HepG2 (cell line): ENCODE results near the gene PRIM2. TPM values are rescaled to one million over a fixed set of nuclear protein-coding genes. Genes with fewer than 3 reads are reported as not detected.
"Not testable (repeated sequence)": the region's sequence is repeated elsewhere in the genome, so short reads cannot be mapped to it uniquely, and the experiment has no call there.

ENCODE experiments used
- ATAC-seq: fragments of 200-7000 bp; cut with Tn5 transposase; 3 replicates; pipeline ENCODE4 v1.9.1; 2020; ENCODE audit warnings: mild to moderate bottlenecking, moderate library complexity
- BruUV-seq: library from RNA; stranded (reverse); fragments of 400-500 nt; replicated peaks from 2 replicates; lab custom pipeline; 2021; lab: Mats Ljungman, UMichigan
- CTCF ChIA-PET: fragments of 300-600 bp; formaldehyde crosslinking; extraction: SDS; loops from one replicate; lab custom pipeline; 2021; ENCODE audit warnings: low total read pairs, inconsistent platforms, low intra/inter-chr PET ratio; lab: Yijun Ruan, JAX
- POLR2A ChIA-PET: fragments of 350-600 bp; sonication (Branson Sonifier 250); formaldehyde crosslinking; loops from one replicate; lab custom pipeline; 2020; ENCODE audit warnings: antibody characterized with exemption, inconsistent platforms; lab: Yijun Ruan, JAX
- DNase-seq: peaks from one replicate; pipeline ENCODE4 v3.0.0-alpha.2; 2015; ENCODE audit warnings: low spot score
- FAIRE-seq: peaks from 3 replicates; lab custom pipeline; 2011; peaks lifted over from hg19 to GRCh38; lab: Jason Lieb, UNC
- H2AFZ ChIP-seq: one replicate; pipeline ENCODE4 v1.6.1; 2011; ENCODE audit warnings: low read length, inconsistent platforms
- H3K27ac ChIP-seq: fragments of 300-600 bp; 3 replicates; pipeline ENCODE4 v1.8.0; 2011; ENCODE audit warnings: mixed run types, mild to moderate bottlenecking, mixed read lengths, low read length, inconsistent platforms; ENCODE audit not compliant: insufficient read depth; ENCODE audit errors: extremely low read length
- H3K27me3 ChIP-seq, 2 experiments: fragments of 200-600 bp in 1 of 2; 2 replicates in 1 of 2; 3 replicates in 1 of 2; pipeline versions ENCODE4 v1.6.0 to v1.8.0; 2011; ENCODE audit warnings: low read length in 2 of 2, mild to moderate bottlenecking in 2 of 2, moderate library complexity in 2 of 2, inconsistent platforms in 1 of 2; ENCODE audit not compliant: insufficient read depth in 2 of 2, control insufficient read depth in 1 of 2
- H3K36me3 ChIP-seq, 2 experiments: fragments of 200-600 bp in 1 of 2; replicated peaks in 1 of 2; 2 replicates in 1 of 2; 3 replicates in 1 of 2; pipeline versions ENCODE4 v1.5.1 to v1.8.0; 2011; ENCODE audit warnings: low read length in 2 of 2, inconsistent platforms in 1 of 2; ENCODE audit not compliant: insufficient read depth in 2 of 2, control insufficient read depth in 1 of 2
- H3K4me1 ChIP-seq: 2 replicates; pipeline ENCODE4 v1.5.1; 2012; ENCODE audit warnings: low read length, inconsistent platforms; ENCODE audit not compliant: insufficient read depth
- H3K4me2 ChIP-seq: 2 replicates; pipeline ENCODE4 v1.6.0; 2011; ENCODE audit warnings: low read depth, low read length, inconsistent platforms
- H3K4me3 ChIP-seq, 3 experiments: fragments of 200-600 bp in 1 of 3; sonication (generic), shearing (Covaris generic) in 1 of 3; replicated peaks in 1 of 3; 2 replicates each; pipeline ENCODE4 v1.5.1; 2011 to 2016; ENCODE audit warnings: low read length in 3 of 3, inconsistent platforms in 2 of 3, low read depth in 2 of 3, mild to moderate bottlenecking in 2 of 3, control low read depth in 1 of 3, mixed read lengths in 1 of 3; ENCODE audit not compliant: insufficient read depth in 1 of 3
- H3K79me2 ChIP-seq: one replicate; pipeline ENCODE4 v1.6.1; 2011; ENCODE audit warnings: low read length, inconsistent platforms; ENCODE audit not compliant: insufficient read depth
- H3K9ac ChIP-seq: 2 replicates; pipeline ENCODE4 v1.6.0; 2011; ENCODE audit warnings: mild to moderate bottlenecking, low read depth, low read length, inconsistent platforms; ENCODE audit not compliant: insufficient read depth
- H3K9me3 ChIP-seq: 2 replicates; pipeline ENCODE4 v1.5.1; 2012; ENCODE audit warnings: mild to moderate bottlenecking, low read length
- H4K20me1 ChIP-seq: 2 replicates; pipeline ENCODE4 v1.6.0; 2011; ENCODE audit warnings: inconsistent platforms, mild to moderate bottlenecking, low read length, moderate library complexity; ENCODE audit not compliant: insufficient read depth
- WGBS: methylation state at CpG from one replicate; pipeline ENCODE4 v1.1.6; 2017; ENCODE audit warnings: low lambda C conversion rate; 5-methylcytosine and 5-hydroxymethylcytosine counted together
- in situ Hi-C: cut with HindIII; loops from 2 replicates; pipeline ENCODE4 v1.10.0; 2017; ENCODE audit warnings: low pct_unique_long_range_greater_than_20kb; ENCODE audit not compliant: extremely low pct_ligation_motif_present
- intact Hi-C: fragments of 100-400 bp; cut with micrococcal nuclease; formaldehyde crosslinking; loops from one replicate; pipeline ENCODE4 v1.10.0; 2022; ENCODE audit not compliant: unreplicated experiment
- polyA plus RNA-seq, 8 experiments: library from polyadenylated mRNA; depleted of rRNA in 3 of 8; stranded (reverse) in 7 of 8; unstranded in 1 of 8; fragments of >200 nt; fragmentation: Illumina TruSeq in 4 of 8; extraction: Trizol in 4 of 8; gene quantifications; 2 replicates each; pipeline versions ENCODE4 v1.2.1 to v1.2.3, GENCODE V29; 2011 to 2016; ENCODE audit warnings: low read depth in 4 of 8, missing spikeins in 1 of 8, mixed read lengths in 1 of 8; ENCODE audit not compliant: insufficient read depth in 1 of 8
- total RNA-seq, 5 experiments: library from RNA; depleted of rRNA; stranded (reverse); fragments of >200 nt; fragmentation: Illumina TruSeq; extraction: Trizol; gene quantifications; 2 replicates each; pipeline ENCODE4 v1.2.3, GENCODE V29; 2016; ENCODE audit warnings: low read depth in 1 of 5

PRIM2 gene
- total and polyA plus RNA-seq, 2 of the 13 experiments (the other 11 are each of a cell fraction or from before 2014, with no cell fraction given) = 8.0 to 52.7 TPM

- H3K9ac ChIP-seq, H3K36me3 ChIP-seq, CTCF ChIA-PET, ATAC-seq, in situ Hi-C loops, DNase-seq, H3K9me3 ChIP-seq, H3K4me3 ChIP-seq, BruUV-seq, FAIRE-seq, H3K79me2 ChIP-seq, H3K4me1 ChIP-seq, H3K27me3 ChIP-seq, H3K4me2 ChIP-seq, POLR2A ChIA-PET, H3K27ac ChIP-seq, H2AFZ ChIP-seq, H4K20me1 ChIP-seq, intact Hi-C loops: not testable (repeated sequence)
Measured at GRCh38 chr6:57359766-57360165, 42.3 kb downstream of the PRIM2 start.

GRCh38 chr6:57362340-57362739 lies 44.9 kb downstream of the PRIM2 start:
- H3K27me3 ChIP-seq, H2AFZ ChIP-seq, H3K36me3 ChIP-seq, FAIRE-seq, intact Hi-C loops, H3K79me2 ChIP-seq, in situ Hi-C loops, POLR2A ChIA-PET, H4K20me1 ChIP-seq, DNase-seq, BruUV-seq, H3K4me1 ChIP-seq, ATAC-seq, H3K9ac ChIP-seq, CTCF ChIA-PET, H3K9me3 ChIP-seq, H3K4me2 ChIP-seq, H3K27ac ChIP-seq, H3K4me3 ChIP-seq: not testable (repeated sequence)
- 97% methylated on average over 2 of the region's 2 CpGs for WGBS

GRCh38 chr6:57365076-57365583 lies 47.7 kb downstream of the PRIM2 start:
- ATAC-seq, H3K27me3 ChIP-seq, H2AFZ ChIP-seq, in situ Hi-C loops, H3K9ac ChIP-seq, BruUV-seq, POLR2A ChIA-PET, H3K9me3 ChIP-seq, H3K36me3 ChIP-seq, FAIRE-seq, H3K4me3 ChIP-seq, H3K79me2 ChIP-seq, CTCF ChIA-PET, H3K27ac ChIP-seq, DNase-seq, intact Hi-C loops, H3K4me2 ChIP-seq, H4K20me1 ChIP-seq: not testable (repeated sequence)
- WGBS = 91% methylated on average over 2 of the region's 2 CpGs
- 0 out of 2 replicates have a peak, but pooled peaks cover 11% of the 10 kb centered on the region for H3K4me1 ChIP-seq
